ENCODE measurements around the gene NMNAT1. TPM values are rescaled to one million over a fixed set of nuclear protein-coding genes. Genes with fewer than 3 reads are reported as not detected.
"Not testable (repeated sequence)": the region's sequence is repeated elsewhere in the genome, so short reads cannot be mapped to it uniquely, and the experiment has no call there.

The NMNAT1 gene
- total and polyA plus RNA-seq, 2 experiments from 2014 or later: 6.8 to 10.2 TPM

DNA sequence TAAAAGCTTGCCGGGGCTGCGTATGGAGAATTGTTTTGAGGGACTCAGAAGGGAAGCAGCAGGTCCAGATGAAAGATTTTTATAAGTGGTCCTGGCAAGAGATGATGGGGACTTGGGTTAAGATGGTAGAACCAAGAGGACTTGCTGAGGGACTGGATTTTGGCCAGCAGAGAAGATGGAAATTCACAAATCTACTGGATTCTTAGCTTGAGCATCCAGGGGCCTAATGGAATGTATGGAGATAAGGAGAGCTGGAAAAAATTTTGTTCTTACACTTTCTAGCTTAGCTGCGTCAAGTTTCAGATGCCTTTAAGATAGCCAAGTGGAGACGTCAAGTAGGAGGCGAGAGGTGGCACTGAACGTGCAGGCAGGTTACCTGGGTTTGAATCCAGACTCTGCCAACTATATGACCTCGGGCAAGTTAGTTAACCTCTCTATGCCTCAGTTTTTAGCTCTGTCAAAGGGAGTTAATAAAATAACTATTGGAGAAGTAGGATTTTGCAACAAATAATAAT, 50.3 kb downstream of the NMNAT1 start:
- H4K20me1 ChIP-seq (ENCODE audit: insufficient read depth, poor library complexity, severe bottlenecking): no peaks in the 10 kb centered on the region
- no peaks in the 10 kb centered on the region for H3K9me3 ChIP-seq (ENCODE audit: low read depth)
- no peaks in the 10 kb centered on the region for H3K36me3 ChIP-seq (replicated peaks; ENCODE audit: insufficient read depth, low read depth)
- H3K27me3 ChIP-seq: peaks cover 30% of the 10 kb centered on the region
- H2AFZ ChIP-seq: no peak overlapping the region
- H3K4me2 ChIP-seq: no peak overlapping the region
- 65% methylated on average over 7 of the region's 7 CpGs for whole genome bisulfite sequencing (ENCODE audit: low lambda C conversion rate, missing lambda C conversion rate)
- TF ChIP-seq, protein P1, sequence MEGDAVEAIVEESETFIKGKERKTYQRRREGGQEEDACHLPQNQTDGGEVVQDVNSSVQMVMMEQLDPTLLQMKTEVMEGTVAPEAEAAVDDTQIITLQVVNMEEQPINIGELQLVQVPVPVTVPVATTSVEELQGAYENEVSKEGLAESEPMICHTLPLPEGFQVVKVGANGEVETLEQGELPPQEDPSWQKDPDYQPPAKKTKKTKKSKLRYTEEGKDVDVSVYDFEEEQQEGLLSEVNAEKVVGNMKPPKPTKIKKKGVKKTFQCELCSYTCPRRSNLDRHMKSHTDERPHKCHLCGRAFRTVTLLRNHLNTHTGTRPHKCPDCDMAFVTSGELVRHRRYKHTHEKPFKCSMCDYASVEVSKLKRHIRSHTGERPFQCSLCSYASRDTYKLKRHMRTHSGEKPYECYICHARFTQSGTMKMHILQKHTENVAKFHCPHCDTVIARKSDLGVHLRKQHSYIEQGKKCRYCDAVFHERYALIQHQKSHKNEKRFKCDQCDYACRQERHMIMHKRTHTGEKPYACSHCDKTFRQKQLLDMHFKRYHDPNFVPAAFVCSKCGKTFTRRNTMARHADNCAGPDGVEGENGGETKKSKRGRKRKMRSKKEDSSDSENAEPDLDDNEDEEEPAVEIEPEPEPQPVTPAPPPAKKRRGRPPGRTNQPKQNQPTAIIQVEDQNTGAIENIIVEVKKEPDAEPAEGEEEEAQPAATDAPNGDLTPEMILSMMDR (IDR thresholded peaks at IDR 0.05; ENCODE audit: poor library complexity): no peak
- TF ChIP-seq EZH2 (IDR thresholded peaks at IDR 0.05; ENCODE audit: borderline replicate concordance): no peak
- no peak for TF ChIP-seq EZH2phosphoT487 (IDR thresholded peaks at IDR 0.05; ENCODE audit: low read depth, severe bottlenecking, unreplicated experiment)
- no peak overlapping the region for H3K4me3 ChIP-seq
- no peaks in the 10 kb centered on the region for H3K79me2 ChIP-seq
- no peaks in the 10 kb centered on the region for H3K9me2 ChIP-seq (replicated peaks; ENCODE audit: insufficient read depth)
- H3K27ac ChIP-seq: no peak overlapping the region
- no peak for DNase-seq (ENCODE audit: low spot score)
- no peaks in the 10 kb centered on the region for H3K4me1 ChIP-seq (ENCODE audit: insufficient read depth)

DNA sequence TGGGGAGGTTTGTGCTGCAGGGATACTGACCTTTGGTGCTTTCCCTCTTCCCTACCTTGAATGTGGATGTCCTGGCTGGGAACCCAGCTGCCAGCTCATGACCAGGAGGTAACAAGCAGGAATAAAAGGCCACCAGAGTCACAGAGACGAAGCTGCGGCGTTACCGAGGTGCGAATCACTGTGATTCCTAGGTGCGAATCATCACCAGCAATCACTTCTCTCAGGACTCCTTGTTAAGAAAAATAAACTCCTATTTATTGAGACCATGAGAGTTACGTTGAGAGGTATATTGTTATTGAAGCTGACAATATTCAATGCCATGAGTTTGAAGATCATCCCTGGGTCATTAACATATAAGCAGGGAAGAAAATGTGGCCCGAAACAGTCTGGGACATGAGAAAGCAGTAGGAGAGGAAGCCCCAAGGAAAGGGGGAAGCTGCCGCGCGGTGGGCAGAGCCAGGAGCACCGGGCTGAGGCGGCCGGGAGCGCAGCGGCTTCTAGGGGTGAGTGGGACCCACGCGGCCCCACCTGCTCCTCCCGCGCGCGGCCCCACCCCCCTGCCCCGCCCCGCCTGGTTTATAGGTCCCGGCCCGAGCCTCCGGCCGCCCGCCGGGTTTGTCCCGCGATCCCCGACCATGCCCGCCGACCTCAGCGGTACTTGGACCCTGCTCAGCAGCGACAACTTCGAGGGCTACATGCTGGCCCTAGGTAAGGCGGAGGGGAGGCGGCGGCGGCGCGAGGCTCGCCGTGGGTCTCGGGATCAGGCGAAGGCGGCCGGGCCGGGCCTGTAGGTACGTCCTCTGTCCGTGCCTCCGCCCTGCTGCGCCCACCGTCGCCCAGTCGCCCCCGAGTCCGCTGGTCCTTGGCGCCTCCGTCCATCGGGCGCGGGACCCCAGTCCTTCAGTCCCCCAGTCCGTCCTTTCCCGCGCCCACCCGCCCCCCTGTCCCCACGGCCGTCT, 53.6 kb downstream of the NMNAT1 start, which contains the start of gene RBP7:
TSS of gene RBP7 (plus strand) at position 605 of the 959 bp plus-strand sequence. CDS start at position 636, 31 bp downstream.
- Histone ChIP-seq H3K4me1 (ENCODE audit: insufficient read depth) (no peaks in the 10 kb centered on the region), H3K79me2 (no peaks in the 10 kb centered on the region), H3K27ac (no peak within 1 kb of the TSS), H4K20me1 (ENCODE audit: insufficient read depth, poor library complexity, severe bottlenecking) (no peaks in the 10 kb centered on the region), H3K4me3 (peak within 1 kb of the TSS; percentile 24), H3K9me3 (ENCODE audit: low read depth) (no peaks in the 10 kb centered on the region), H3K27me3 (peaks cover 45% of the 10 kb centered on the region), H3K9me2 (replicated peaks; ENCODE audit: insufficient read depth) (no peaks in the 10 kb centered on the region), H2AFZ (peak within 1 kb of the TSS; percentile 71), H3K4me2 (peak within 1 kb of the TSS; percentile 96), H3K36me3 (replicated peaks; ENCODE audit: insufficient read depth, low read depth) (no peaks in the 10 kb centered on the region)
- 5% methylated on average over 50 of the region's 71 CpGs for WGBS (ENCODE audit: low lambda C conversion rate, missing lambda C conversion rate)
- TF ChIP-seq EZH2phosphoT487 (IDR thresholded peaks at IDR 0.05; ENCODE audit: low read depth, severe bottlenecking, unreplicated experiment): peak; percentile 26
- TF ChIP-seq EZH2 (IDR thresholded peaks at IDR 0.05; ENCODE audit: borderline replicate concordance): no peak
- DNase-seq (ENCODE audit: low spot score): peak; percentile 26

DNA sequence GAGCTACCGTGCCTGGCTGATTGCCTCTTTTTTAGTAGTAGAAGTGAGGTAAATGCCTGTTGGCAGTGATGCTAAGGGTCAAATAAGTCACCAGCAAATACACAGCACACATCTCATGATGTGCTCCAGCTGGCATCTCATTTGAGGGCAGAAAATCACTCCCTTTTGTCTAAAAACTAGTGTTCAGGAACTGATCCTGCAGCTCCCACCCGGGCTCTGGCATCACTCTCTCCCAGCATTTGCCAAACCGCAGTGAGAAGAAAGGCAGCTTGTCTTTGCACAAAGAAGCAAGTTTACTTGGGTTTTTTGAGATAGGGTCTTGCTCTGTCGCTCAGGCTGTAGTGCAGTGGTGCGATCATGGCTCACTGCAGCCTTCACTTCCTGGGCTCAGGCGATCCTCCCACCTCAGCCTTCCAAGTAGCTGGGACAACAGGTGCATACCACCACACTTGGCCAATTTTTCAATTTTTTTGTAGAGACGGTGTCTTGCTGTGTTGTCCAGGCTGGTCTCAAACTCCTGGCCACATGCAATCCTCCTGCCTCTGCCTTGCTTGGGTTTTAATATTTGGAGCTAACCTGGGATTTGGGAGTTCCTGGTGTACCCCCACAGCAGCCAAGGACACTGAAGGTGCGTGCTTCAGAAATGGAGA, 57.9 kb downstream of the NMNAT1 start:
- no peak for DNase-seq (ENCODE audit: low spot score)
- no peaks in the 10 kb centered on the region for H3K9me3 ChIP-seq (ENCODE audit: low read depth)
- H3K27ac ChIP-seq: no peak overlapping the region
- H3K4me2 ChIP-seq: no peak overlapping the region
- no peaks in the 10 kb centered on the region for H3K36me3 ChIP-seq (replicated peaks; ENCODE audit: insufficient read depth, low read depth)
- no peaks in the 10 kb centered on the region for H3K79me2 ChIP-seq
- WGBS (ENCODE audit: low lambda C conversion rate, missing lambda C conversion rate): 86% methylated on average over 8 of the region's 8 CpGs
- TF ChIP-seq, protein P1 (IDR thresholded peaks at IDR 0.05; ENCODE audit: poor library complexity): no peak
- TF ChIP-seq EZH2phosphoT487 (IDR thresholded peaks at IDR 0.05; ENCODE audit: low read depth, severe bottlenecking, unreplicated experiment): no peak
- TF ChIP-seq EZH2 (IDR thresholded peaks at IDR 0.05; ENCODE audit: borderline replicate concordance): no peak
- H3K4me3 ChIP-seq: no peak overlapping the region
- no peaks in the 10 kb centered on the region for H3K9me2 ChIP-seq (replicated peaks; ENCODE audit: insufficient read depth)
- no peaks in the 10 kb centered on the region for H3K4me1 ChIP-seq (ENCODE audit: insufficient read depth)
- peaks cover 39% of the 10 kb centered on the region for H3K27me3 ChIP-seq
- no peaks in the 10 kb centered on the region for H4K20me1 ChIP-seq (ENCODE audit: insufficient read depth, poor library complexity, severe bottlenecking)
- no peak overlapping the region for H2AFZ ChIP-seq

DNA sequence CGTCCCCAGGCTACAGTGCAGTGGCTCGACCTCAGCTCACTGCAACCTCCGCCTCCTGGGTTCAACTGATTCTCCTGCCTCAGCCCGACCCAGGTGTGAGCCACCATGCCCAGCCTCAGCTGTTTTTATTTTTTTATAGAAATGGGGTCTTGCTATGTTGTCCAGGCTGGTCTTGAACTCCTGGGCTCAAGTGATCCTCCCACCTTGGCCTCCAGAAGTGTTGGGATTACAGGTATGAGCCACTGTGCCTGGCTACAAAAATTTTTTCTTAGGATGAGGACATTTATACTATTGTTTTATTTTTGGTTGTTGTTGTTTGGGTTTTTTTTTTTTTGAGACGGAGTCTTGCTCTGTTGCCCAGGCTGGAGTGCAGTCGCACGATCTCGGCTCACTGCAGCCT, 62.0 kb downstream of the NMNAT1 start:
- WGBS (ENCODE audit: low lambda C conversion rate, missing lambda C conversion rate): 96% methylated on average over 8 of the region's 8 CpGs
- not testable (repeated sequence) for H3K27me3 ChIP-seq

More for the DNA sequence above, 62.0 kb downstream of the NMNAT1 start:
- H3K4me1 ChIP-seq (ENCODE audit: insufficient read depth); H3K9me3 ChIP-seq (ENCODE audit: low read depth); H3K4me2 ChIP-seq; H3K27ac ChIP-seq; H3K4me3 ChIP-seq; H2AFZ ChIP-seq; DNase-seq (ENCODE audit: low spot score); H3K9me2 ChIP-seq (replicated peaks; ENCODE audit: insufficient read depth); H4K20me1 ChIP-seq (ENCODE audit: insufficient read depth, poor library complexity, severe bottlenecking); H3K79me2 ChIP-seq; H3K36me3 ChIP-seq (replicated peaks; ENCODE audit: insufficient read depth, low read depth): not testable (repeated sequence)
